ENCODE measurements around the gene DGKI.

The DGKI gene

GRCh38 chr7:137846827-137847567, at the start of gene DGKI:
Gene DGKI, minus strand, starts transcription at chr7:137846974.
- no peak for DNase-seq

DNA sequence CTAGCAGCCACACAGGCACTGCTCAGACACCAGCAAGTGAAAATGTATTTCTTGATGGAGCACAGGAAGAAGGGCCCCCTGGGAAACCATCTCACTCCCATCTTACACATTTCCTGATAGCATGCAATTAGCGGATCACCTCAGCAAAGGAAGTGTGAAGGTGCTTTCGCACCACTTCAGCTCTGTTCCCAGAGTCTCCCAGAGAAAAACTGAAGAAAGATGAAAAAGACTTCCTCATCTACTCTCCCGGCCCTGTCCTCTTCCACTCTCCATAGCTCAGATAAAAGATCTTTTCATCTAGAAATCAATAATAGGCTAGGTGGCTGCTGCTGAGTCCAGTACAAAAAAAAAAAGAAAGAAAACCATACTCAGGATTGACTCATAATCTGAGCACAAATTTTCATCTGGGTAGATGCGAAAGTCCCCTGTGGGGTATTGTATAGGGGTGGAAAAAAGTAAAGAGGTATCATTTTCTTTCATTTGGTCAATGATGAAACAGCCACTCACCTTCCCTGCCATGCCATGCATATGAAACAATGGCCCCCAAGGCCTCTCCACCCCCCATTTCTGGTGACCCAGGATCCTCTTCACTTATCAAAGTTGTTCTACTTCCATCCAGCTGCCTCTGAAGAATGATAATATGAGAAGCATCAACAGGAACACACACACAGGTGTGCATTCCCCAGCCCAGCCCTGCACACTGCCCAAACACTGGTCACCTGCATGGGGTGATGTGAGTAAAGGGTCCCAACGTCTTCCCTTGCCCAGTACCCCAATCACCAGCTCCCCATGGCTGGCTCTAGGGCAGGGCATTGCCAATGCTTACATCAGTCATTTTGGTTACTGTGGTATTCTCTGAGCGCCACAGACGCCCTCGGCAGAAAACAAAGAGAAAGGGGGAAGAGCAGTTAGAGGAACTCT, 48.8 kb upstream of the DGKI start:
- DNase-seq, result no peak

DNA sequence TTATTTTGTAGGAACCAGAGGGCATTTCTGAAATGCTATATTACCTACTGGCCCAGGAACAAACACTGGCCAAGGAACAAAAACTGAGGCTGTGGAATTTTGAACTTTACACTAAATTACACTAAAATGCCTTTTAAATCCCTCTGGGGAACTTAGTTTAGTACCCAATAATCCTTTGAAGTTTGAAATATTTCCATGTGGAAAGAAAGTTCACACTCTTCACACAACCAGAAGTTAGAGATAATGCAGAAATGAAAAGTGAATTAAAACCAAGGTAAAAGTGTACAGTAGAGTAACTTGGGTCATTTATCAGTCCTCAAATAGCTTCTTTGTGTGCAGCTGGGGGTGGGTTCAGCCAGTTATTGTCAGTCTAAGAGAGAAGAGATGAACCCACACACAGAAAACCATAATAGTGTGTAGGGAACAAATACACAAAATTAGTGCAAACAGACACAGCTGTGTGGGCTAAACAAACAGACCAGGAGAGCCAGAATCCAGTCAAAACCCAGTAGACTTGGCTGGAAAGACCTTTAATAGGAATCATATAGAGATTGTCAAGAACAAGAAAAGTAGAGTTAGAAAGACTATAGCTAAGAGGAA, 46.5 kb upstream of the DGKI start:
- no peak for DNase-seq

DNA sequence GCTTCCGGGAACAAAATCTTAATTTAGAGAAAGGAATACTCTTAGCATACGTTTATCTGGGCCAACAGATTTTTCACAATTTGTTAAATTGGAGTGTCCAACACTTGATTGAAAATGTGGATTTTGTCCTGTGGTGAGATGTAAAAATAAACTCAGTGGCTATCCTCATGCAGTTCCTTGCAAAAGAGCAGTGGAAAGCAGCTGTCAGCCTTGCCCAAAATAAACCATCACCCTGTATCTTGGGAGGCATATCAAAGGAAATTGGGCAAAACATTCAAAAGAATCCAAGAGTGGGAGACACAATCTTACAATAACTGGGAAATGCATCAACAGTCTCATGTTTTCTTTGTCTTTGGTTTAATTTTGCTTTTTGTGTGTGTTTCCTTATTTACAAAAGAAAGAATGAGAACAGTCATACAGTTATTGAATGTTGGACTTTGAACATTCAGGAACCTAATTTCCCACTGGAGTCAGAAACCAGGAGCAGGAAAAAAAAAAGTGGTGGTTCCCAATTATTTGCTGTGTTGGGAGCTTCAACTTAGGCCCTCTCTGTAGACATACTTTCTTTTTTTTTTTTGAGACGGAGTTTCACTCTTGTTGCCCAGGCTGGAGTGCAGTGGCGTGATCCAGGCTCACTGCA, 44.4 kb upstream of the DGKI start:
- no peak for DNase-seq

DNA sequence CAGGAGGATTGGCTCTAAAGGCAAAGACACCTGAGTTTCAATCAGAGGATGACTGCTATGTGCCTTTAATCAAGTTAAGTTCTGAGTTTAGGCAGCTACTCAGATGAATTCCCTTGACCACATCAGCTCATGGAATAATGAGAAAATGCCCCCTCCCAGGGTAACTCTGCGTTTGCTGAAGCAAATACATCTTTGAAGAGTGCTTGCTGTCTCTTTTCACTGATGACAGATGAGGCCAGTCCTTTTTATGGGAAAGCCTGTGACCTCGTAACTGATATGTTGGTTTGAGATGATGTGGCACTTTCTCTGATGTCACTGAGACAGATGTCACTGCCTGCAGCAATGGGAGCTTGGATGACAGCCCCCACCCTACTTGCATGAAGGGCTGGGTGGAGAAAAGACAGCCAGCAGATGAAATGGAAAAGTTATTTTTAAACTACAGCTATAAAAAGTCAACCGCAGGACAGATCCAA, 43.7 kb upstream of the DGKI start:
- peak; percentile 80 for DNase-seq

- DNase-seq, result no peak
Measured at GRCh38 chr7:137888241-137888640, 41.5 kb upstream of the DGKI start.

DNA sequence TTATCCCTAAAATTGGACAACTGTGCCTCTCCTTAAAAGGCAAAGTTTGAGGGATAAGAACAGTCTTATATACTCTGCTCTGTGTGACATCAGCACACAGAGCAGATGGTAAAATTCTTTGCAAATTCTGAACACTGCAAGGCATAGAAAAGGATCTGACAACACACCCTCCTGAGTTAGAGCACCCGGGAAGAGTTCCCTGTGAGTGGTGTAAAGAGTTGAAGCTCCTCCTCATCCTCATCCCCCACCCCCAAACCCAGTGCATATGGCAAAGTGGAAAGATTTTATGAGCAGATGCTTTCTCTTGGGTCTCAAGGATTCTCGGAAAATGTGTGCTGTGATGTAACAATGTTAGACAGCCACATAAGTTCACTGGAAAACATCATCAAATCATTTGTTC, 40.0 kb upstream of the DGKI start:
- DNase-seq, result no peak

- no peak for DNase-seq
Measured at GRCh38 chr7:137886281-137886680, 39.5 kb upstream of the DGKI start.

- no peak for DNase-seq
Measured at GRCh38 chr7:137885678-137886077, 38.9 kb upstream of the DGKI start.

DNA sequence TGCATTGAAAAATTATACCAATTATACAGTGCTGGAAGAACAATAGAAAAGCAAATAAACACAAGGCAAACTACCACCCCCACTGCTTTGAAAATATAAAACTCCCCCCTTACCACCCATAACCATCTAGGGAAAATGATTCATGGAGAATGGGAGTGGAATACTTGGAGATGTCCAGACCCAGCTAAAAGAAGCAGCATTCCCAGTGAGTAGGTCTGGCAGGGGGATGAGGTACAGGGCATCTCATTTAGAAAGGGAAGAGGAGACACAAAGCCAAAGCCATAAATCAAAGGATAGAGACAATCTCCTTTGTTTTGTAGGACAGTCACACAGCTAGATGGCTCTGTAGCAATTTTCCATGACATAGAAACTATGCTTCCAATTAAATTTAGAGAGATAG, 36.0 kb upstream of the DGKI start:
- no peak for DNase-seq

- no peak for DNase-seq
Measured at GRCh38 chr7:137882261-137882668, 35.5 kb upstream of the DGKI start.

- DNase-seq, result no peak
Measured at GRCh38 chr7:137881607-137882260, 35.0 kb upstream of the DGKI start.

DNA sequence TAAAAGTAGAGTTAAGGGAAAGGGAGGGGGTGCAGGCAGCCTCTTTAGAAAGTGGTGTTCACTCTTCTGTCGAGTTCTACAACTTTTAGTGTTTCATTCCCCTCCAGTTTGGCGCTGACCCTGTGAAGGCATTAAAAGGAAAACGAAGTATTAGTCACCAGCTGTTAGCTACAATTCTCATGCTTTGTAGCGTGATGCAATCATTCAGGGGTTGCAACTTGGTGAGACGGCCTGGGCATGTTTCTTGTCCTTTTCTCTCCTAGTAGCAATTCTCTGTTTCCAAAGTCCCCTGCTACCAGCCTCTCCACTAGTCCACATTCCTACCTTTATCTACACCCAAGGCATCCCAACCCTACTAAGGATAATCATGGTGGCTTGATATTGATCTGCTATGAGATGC, 33.7 kb upstream of the DGKI start:
- DNase-seq, result no peak

GRCh38 chr7:137879357-137880158, 32.8 kb upstream of the DGKI start:
- DNase-seq, result no peak

GRCh38 chr7:137878333-137878961, 31.7 kb upstream of the DGKI start:
- no peak for DNase-seq

- no peak for DNase-seq
Measured at GRCh38 chr7:137877027-137877675, 30.4 kb upstream of the DGKI start.

- DNase-seq, result no peak
Measured at GRCh38 chr7:137875746-137876145, 29.0 kb upstream of the DGKI start.

- no peak for DNase-seq
Measured at GRCh38 chr7:137873979-137874777, 27.4 kb upstream of the DGKI start.

- DNase-seq, result no peak
Measured at GRCh38 chr7:137873524-137873923, 26.8 kb upstream of the DGKI start.

Measured in SHP77 treated with DMSO at 0.1 percent for 48 hours (cell line).